ENCODE results near the gene GABRA4.

GRCh38 chr4:46930891-46931290 lies 62.5 kb downstream of the GABRA4 start:
- no peak for TF ChIP-seq POLR2A (IDR thresholded peaks at IDR 0.05; ENCODE audit: low read depth, low read length)
- no peak for TF ChIP-seq TAF1 (IDR thresholded peaks at IDR 0.05; ENCODE audit: borderline replicate concordance, low read depth, low read length)
